ENCODE measurements around the gene HHAT.

The HHAT gene

DNA sequence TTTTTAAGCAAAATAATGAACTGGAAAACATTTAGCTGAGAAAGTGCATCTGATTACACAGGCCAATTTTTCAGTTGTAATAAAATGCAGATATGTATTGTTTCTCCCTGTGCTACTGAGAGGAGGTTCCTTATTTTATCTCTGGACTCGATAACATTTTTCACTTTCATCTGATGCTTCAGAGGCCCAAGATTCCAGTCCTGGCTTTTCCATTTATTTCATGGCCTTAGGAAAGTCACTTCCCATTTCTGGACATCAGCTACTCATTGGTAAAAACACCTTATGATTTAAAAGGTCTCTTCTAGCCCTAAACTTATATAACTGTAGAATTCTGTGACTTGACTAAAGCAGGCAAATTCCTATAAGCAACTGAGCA lies 203.5 kb downstream of the HHAT start:
- DNase-seq (ENCODE audit: low read depth in 4 of 4, low spot score in 1 of 4) = no peak

DNA sequence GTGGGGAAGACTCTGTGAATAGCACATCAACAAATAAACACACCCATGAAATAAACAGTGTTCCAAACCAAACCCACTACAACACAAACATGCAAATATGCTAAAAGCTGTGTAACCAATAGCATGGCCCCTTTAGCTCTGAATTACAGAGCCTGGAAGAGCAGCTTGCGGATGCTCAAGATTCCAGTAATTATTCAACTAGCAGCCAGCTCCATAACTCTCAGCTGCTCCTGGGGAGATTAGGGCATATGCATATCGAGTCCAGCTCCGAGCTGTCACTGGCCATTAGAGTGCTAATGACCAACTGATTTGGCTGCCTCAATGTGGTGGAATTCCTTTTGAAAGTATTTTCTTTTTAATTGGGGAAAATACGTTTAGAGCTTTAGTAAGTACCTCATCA lies 207.1 kb downstream of the HHAT start:
- no peak for DNase-seq (ENCODE audit: low read depth in 4 of 4, low spot score in 1 of 4)

DNA sequence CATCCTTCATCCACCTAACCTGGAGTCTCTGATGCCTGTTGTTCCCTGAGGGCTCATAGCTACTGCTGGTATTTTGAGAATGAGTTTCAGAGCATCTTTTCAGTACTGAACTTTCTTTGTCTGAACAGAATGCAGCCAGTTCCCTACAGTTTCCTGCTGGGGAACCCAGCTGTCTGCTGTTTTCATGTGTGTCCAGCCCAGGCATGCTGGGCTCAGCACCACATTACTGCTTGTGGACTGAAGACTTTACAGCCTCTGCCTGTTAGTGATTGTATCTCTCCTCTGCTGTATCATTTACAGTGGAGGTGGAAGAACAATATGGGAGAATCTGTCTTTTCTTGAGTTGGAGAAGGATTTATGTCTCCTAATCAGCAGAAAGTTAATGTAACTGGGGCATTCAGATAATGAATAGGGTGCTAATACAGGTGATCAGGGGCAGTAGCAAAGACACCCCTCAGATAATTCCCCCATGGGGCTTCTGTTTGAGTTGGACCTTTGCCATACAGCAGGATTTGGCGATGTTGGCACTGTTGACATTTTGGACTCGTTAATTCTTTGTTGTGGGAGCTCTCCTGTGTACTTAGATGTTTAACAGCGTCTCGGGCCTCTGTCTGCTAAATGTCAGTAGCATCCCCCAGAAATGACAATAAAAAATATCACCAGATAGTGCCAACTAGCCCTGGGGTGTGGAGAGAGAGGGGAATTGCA lies 207.7 kb downstream of the HHAT start:
- no peak for DNase-seq (ENCODE audit: low read depth in 4 of 4, low spot score in 1 of 4)

DNA sequence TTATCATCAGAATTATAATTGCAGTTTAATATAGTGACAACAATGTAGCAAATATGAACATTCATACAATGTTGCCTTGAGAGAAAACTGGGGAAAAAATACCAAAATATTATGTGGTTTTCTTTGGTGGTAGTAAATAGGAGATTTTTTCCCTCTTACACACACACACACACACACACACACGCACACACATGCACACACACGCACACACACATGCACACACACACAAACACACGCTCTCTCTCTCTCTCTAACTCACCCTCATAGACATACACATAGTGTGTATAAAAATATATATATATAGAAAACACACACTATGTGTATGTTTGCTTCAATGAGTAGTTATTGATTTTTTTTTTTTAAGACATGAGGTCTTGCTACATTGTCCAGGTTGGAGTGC lies 211.6 kb downstream of the HHAT start:
- DNase-seq (ENCODE audit: low read depth in 4 of 4, low spot score in 1 of 4) = no peak

DNA sequence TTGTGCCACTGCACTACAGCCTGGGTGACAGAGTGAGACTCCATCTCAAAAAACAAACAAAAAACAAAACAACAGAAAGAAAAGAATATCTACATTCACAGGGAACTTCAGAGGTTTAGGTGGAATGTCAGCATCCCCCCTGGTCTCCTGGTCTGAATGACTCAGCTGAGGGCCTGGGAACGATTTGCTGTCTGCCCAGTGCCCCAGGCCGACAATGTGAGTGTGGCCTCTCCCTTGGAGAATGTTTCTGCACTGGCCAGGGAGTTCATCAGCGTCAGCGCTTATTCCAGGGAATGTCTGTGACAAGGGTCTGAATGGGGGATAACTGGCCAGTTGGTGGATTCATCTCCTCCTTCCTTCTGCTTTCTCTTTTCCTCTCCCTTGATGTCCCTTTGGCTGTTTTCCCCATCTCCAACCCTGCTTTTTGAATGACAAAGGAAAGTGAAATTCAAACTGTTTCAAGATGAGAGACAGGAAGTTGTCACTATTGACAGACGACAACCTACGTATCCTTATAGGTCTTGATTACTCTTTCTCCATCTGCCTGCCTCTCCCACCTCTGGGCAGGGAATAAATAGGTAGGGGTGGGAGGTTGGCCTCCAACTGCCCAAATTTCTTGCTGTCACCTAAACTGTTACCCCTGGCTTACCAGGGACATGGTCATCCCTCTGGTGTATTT lies 213.1 kb downstream of the HHAT start:
- no peak for DNase-seq (ENCODE audit: low read depth in 4 of 4, low spot score in 1 of 4)

DNA sequence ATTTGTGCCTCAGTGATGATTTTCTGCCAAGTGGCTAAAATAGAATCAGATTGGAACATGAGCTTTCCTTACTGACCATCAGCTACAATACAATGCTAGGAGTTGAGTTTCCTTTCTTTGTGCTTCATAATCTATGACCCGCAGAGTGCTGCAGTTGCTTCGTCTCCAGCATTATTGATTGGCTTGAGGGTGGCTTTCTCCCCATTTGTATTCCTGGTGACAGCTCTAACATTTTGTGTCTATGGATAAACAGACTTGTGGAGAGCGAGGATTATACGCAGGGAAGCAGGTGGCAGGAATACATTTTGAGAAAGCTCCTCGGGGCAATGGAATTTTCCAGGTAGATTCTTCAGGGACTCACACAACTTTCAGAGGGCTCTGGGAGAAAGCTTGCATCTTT lies 223.2 kb downstream of the HHAT start:
- DNase-seq (ENCODE audit: low read depth in 4 of 4, low spot score in 1 of 4) = no peak

DNA sequence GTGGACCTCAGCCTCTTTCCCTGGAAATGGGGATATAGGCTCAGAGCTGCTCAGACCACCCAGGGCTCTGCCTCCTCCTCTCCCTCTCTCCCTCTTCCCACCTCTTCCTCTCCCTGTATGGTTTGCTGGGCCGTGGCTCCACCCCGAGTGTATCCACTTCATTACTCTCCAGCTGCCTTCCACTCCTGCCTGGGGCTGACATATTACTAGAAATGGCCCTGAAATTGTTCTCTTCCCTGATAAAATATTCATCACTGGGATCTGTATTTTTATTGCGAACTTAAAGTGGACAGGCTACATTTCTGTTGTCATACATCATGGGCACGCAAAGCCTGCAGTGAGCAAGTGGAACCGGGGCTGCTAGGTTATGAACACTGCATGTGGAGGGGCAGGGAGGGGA lies 225.0 kb downstream of the HHAT start:
- DNase-seq (ENCODE audit: low read depth in 4 of 4, low spot score in 1 of 4) = no peak

DNA sequence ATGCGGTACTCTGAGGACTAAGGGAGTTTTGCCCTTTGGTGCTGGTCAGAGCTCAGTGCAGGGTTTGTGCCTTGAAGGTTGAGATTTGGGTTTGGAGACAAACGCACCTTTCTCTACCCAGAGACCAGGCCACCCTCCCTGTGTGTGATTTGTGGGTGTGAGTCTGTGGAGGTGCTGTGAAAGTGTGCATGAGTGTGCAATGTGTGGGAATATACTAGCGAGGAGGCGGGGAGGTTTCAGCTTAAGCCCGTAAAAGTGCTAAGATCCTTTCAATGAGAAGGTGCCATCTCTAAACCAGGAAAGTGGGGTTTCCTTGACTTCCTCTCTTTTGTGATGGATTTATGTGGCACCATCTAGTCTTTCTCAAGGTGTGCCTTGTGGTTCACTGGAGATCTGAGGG lies 225.7 kb downstream of the HHAT start:
- no peak for DNase-seq (ENCODE audit: low read depth in 4 of 4, low spot score in 1 of 4)

DNA sequence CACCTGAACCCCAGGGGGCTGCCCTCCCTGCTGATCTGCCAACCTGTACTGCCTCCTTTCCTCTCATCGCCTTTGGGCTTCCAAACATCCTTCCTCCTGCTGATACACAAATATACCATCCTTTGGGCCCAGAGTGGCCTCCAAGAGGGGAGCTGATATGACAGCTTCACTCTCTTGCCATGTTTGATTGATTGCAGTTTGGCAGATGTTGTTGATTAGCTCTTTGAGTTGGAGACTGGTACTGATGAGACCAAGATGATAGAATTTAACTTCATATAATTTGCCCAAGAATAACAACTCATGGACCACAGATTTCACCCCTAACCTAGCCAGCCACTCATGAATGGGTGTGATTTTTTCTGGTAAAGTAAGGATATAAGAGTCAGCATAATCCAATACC lies 227.8 kb downstream of the HHAT start:
- DNase-seq (ENCODE audit: low read depth in 4 of 4, low spot score in 1 of 4) = no peak

DNA sequence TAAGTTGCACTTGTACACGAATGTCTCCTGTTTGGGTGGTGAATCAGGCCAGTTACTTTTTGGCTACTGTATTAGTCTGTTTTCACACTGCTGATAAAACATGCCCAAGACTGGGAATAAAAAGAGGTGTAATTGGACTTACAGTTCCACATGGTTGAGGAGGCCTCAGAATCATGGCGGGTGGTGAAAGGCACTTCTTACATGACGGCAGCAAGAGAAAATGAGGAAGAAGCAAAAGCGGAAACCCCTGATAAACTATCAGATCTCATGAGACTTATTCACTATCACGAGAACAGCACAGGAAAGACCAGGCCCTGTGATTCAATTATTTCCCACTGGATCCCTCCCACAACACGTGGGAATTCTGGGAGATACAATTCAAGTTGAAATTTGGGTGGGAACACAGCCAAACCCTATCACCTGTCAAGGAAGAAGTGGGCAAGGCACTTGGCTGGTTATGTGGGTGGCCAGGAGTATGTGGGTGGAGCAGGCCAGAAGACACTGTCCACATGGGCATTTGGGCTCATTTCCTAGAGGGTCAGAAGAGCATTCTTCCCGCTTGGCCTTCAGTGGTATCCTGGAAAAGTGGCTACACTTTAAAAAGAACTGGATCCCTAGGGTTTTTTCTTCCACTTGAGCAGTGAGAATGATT lies 228.8 kb downstream of the HHAT start:
- no peak for DNase-seq (ENCODE audit: low read depth in 4 of 4, low spot score in 1 of 4)

DNA sequence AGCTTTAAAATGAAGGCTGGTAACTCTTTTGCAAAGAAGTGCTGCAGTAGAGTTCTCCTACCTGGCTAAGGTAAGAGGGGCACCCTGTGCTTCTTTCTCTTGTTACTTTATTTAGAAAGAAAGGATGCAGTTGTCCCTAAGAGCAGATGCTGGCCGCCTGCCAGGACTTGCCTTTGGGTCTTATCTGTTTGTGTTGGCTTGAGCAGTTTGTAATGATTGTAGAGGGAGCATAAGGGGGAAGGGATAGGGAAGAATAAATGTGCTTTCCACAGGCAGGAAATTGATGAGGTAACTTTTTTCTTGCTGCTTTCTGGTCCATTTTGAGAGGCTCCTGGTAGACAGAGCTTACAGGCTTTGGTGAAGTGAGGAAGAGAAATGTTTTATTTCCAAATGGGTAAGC lies 229.6 kb downstream of the HHAT start:
- DNase-seq (ENCODE audit: low read depth in 4 of 4, low spot score in 1 of 4) = no peak

DNA sequence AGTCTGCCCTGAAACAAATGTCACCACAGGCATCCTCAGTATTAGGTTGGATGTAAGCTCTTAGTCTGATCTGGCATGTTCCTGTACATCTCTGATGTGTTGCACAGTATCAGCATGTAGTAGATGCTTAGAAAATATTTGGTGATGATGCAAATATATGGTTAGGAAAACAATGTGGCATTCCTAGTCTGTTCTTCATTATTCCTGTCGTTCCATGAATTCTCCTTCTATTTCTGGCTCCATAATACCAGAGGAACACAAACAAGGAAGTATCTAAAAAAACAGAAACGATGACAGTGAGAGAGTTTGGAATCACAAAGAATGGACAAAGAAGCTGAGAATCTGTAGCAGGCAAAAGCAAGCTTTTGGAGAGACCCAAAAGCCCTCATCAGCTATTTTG lies 236.6 kb downstream of the HHAT start:
- DNase-seq (ENCODE audit: low read depth in 4 of 4, low spot score in 1 of 4) = no peak

DNA sequence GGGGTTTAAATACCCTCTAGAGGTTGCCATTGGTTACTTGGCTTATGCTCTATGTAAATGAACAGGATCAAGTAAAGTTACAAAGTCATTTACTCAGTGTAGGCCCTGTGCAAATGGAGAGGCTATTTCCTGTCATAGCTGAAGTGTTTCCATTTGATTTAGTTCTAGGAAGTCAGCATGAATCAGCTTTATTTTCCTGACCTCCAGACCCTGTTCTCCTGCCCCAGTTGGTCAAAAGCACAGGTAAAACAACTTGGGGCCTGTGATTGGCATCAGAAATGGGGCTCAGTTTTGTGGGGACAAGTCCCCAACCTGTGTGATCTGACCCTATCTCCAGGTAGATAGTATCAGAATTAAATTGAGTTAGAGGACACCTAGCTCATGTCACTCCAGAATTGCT lies 239.9 kb downstream of the HHAT start:
- no peak for DNase-seq (ENCODE audit: low read depth in 4 of 4, low spot score in 1 of 4)

DNA sequence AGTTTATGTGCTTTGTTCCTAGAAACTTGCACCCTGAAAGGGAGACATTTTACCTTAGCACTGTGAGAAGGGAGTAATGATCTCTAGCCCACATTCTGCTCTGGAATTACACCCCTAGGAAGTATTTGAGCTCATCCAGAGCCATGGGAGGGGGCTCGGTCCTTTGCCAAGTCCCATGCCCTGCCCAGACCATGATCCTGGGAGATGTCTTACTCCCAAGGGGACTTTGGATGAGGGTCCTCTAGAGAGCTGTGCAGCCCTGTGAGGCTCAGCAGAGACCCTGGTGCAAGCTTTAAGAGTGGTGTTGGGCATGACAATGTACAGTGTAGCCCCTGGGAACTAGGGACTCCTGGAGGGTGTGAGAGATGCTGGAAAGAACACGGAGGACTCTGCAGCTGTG lies 241.4 kb downstream of the HHAT start:
- no peak for DNase-seq (ENCODE audit: low read depth in 4 of 4, low spot score in 1 of 4)

DNA sequence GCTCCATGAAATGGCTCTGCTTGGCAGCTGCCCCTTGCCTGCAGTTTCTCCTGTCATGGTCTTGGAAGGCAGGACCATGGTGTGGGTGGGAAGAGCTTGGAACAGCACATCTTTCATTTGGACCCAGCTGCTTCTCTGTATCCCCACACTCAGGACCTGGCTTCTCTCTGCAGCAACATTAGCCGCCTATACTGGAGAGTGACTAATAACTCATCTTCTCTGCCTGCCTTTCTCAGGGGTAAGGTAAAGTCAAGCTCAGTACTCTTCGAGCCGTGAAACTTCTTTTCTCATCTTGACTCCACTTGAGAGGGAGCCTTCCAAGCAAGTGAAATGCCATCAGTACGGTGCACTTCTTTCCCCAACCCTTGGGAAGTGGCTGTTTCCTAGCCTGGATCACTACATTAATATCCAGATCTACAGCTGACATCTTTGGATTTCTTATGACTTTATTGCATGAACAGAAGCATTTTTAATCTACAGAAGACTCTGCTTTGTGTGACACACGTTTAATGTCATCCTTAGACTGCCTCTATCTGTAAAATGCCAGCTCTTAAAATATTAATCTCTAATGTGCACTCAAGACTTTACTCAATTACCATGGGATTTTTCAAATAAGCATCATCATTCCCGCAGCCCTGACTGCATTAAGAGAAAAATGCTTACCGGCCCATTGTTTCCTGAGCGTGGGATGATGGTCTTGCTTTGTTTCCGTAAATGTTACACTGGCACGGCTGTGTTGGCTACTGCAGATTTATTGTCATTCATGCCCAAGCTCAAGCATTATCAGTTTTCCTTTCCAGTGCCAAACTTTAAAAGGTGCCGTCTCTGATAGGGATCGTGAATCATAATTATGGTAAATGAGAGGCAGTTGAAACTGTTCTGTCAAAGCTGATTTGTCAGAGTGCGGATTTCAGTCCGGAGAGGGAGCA lies 242.9 kb downstream of the HHAT start:
- DNase-seq (ENCODE audit: low read depth in 4 of 4, low spot score in 1 of 4) = no peak

DNA sequence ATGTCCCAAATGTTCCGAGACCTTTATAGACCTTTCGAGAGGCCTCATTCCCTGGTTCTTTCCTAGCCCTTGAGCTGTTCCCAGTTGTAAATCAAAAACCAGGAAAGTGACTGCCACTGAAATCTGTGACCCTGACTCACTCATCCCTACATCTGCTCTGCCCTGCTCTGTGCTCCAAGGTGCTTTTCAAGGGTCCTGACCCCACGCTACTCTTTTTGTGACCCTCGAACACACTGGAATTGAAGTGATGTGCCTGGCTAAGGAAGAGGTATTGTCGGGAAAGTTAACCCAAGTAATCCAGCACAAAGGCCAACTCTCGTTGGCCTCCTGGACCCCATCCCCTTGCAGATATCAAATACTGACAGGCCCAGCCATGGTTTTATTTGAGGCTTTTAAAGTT lies 244.4 kb downstream of the HHAT start:
- DNase-seq (ENCODE audit: low read depth in 4 of 4, low spot score in 1 of 4) = no peak

DNA sequence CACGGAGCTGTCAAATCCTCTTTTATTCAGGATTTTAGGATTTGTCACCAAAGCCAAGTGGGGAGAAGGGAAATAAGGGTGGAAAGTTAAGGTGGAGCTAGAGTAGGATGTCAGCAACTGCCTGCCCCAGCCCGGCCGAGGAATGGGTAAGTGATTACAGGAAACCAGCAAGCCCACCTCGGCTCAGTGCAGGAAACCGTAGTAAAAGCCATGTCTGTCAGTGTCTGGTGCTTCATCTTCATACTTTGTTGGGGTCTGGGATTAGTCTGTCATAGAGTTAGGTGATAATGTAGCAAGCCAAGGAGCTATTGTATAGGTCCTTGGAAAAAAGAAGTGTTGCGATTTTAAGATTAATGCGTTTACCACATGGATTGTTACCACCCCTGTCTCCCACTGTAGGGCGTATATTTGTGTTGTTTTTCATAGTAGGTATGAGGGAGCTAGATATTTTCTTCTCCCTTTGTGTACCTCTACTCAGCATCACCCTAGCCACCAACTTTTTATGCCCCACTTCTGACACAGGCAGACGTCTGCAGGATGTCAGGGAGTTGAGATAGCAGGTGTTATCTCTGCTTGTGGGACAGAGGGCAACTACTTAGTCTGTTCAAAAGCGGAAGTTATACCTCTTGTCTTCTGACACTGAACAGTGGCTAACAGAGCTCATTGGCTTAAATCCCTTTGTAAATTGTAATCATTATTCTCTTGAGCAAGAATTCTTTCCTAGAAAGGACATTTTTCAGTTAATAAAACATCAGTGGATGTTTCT lies 253.7 kb downstream of the HHAT start:
- no peak for DNase-seq (ENCODE audit: low read depth in 4 of 4, low spot score in 1 of 4)

DNA sequence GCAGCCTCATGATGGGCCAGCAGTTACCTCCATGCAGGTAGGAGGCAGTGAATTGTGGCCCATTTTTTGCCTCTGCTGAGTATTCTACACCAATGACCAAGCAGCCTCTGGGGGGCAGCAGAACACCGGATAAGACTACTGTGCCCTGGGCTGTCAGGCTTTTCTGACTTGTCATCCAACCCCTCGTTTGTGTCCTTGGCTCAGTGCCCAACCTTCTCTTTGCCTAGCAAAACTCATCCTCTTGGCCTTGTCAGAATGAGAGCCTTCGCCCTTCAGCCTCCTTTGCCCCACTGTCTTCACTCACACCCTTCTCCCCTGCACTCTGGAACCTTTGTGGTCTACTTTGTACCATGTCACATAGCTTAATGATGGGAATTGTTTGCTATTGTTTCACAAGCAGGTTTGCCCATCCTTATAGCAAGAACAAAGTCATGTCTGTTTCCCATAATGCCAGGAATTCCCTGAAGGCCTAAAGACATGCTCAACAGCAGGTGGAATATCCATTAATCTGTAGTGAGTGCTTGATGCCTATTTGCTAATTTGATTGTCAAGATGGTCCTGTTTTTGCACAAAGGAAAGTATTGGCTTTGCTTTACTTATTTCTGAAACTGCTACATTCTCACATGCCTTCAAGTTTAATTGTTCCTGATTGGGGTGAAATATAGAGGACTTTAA lies 255.9 kb downstream of the HHAT start:
- peak; percentile 23 to 71 (median 50) for DNase-seq (ENCODE audit: low read depth in 4 of 4, low spot score in 1 of 4)

DNA sequence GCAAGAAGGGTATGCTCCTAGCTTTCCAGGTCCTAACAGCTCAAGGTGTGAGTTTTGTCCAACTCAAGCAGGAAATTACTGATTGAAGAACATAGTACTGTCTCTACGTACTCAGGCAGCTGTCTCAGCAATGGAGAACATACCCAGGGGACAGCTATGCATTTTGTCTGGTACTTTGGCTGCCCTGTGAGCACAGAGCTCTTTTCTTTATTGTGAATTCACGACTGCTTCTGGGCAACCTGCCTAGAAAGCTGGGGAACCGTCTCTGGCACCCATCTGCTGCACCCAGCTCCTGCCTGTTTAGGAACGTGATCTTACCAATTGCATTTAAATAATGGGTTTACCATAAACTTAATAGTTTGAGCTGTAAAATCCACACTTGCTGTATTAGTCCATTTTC lies 258.1 kb downstream of the HHAT start:
- DNase-seq (ENCODE audit: low read depth in 4 of 4, low spot score in 1 of 4) = no peak

DNA sequence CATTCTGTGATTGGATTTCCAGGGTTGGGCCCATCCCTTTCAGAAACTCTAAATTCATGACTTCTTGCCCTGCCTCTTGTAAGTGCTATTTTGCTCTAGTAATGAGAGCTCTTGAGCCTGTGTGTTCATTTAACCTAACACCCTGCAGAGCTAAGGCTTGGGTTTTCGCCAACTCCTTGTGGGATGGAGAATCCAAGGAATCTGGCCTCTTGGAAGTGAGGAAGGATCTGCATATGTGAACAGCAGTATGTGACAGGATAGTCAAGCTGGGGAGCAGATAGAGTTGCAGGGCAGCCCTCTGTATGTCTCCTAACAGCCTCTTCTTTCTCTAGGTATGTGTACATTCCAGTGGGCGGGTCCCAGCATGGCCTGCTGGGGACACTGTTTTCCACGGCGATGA lies 258.9 kb downstream of the HHAT start:
- no peak for DNase-seq (ENCODE audit: low read depth in 4 of 4, low spot score in 1 of 4)

Data from stimulated activated CD4-positive, alpha-beta T cell treated with anti-CD3 and anti-CD28 coated beads, Interleukin-1b, Interleukin-23, amount 100 ng/mL, for 24 hours (primary cell).